Measurements from ENCODE around the gene SPTBN1.
A peak's percentile ranks its signal among the peaks of the same experiment; 100 is the strongest.

Gene SPTBN1

GRCh38 chr2:54455563-54456361 lies at the start of gene SPTBN1:
SPTBN1 (plus strand) TSS chr2:54456327; CDS start chr2:54526419, 70,092 bp downstream.
- peaks cover 55% of the 10 kb centered on the region for H3K27me3 Mint-ChIP-seq (ENCODE audit: low read depth)
- peak within 1 kb of the TSS; percentile 85 for H3K4me3 Mint-ChIP-seq
- no peak within 1 kb of the TSS for H3K27ac Mint-ChIP-seq
- peaks cover 2% of the 10 kb centered on the region for H3K36me3 Mint-ChIP-seq (ENCODE audit: low read depth)
- H3K4me1 Mint-ChIP-seq (ENCODE audit: low read depth), result peaks cover 13% of the 10 kb centered on the region
- H3K9me3 Mint-ChIP-seq, result no peaks in the 10 kb centered on the region

GRCh38 chr2:54407693-54408092 lies 48.4 kb upstream of the SPTBN1 start:
- H3K4me3 Mint-ChIP-seq, result no peak overlapping the region
- H3K4me1 Mint-ChIP-seq (ENCODE audit: low read depth), result no peaks in the 10 kb centered on the region
- no peaks in the 10 kb centered on the region for H3K9me3 Mint-ChIP-seq
- no peak overlapping the region for H3K27ac Mint-ChIP-seq
- no peaks in the 10 kb centered on the region for H3K36me3 Mint-ChIP-seq (ENCODE audit: low read depth)
- H3K27me3 Mint-ChIP-seq (ENCODE audit: low read depth), result peaks cover 8% of the 10 kb centered on the region

GRCh38 chr2:54408288-54408687 lies 47.8 kb upstream of the SPTBN1 start:
- H3K27me3 Mint-ChIP-seq (ENCODE audit: low read depth), result peaks cover 8% of the 10 kb centered on the region
- H3K36me3 Mint-ChIP-seq (ENCODE audit: low read depth), result no peaks in the 10 kb centered on the region
- H3K4me3 Mint-ChIP-seq, result no peak overlapping the region
- no peaks in the 10 kb centered on the region for H3K9me3 Mint-ChIP-seq
- H3K4me1 Mint-ChIP-seq (ENCODE audit: low read depth), result no peaks in the 10 kb centered on the region
- H3K27ac Mint-ChIP-seq, result no peak overlapping the region

- Mint-ChIP-seq H3K4me1 (ENCODE audit: low read depth) (no peaks in the 10 kb centered on the region), H3K27ac (no peak overlapping the region), H3K4me3 (no peak overlapping the region), H3K36me3 (ENCODE audit: low read depth) (no peaks in the 10 kb centered on the region), H3K9me3 (no peaks in the 10 kb centered on the region), H3K27me3 (ENCODE audit: low read depth) (peaks cover 8% of the 10 kb centered on the region)
These were observed 46.4 kb upstream of the SPTBN1 start for GRCh38 chr2:54409752-54410151.

GRCh38 chr2:54411801-54412354 lies 44.2 kb upstream of the SPTBN1 start:
- H3K9me3 Mint-ChIP-seq, result no peaks in the 10 kb centered on the region
- H3K27ac Mint-ChIP-seq, result no peak overlapping the region
- no peaks in the 10 kb centered on the region for H3K36me3 Mint-ChIP-seq (ENCODE audit: low read depth)
- peaks cover 16% of the 10 kb centered on the region for H3K27me3 Mint-ChIP-seq (ENCODE audit: low read depth)
- H3K4me3 Mint-ChIP-seq, result no peak overlapping the region
- H3K4me1 Mint-ChIP-seq (ENCODE audit: low read depth), result no peaks in the 10 kb centered on the region

GRCh38 chr2:54416166-54416813 lies 39.8 kb upstream of the SPTBN1 start:
- Mint-ChIP-seq H3K9me3 (no peaks in the 10 kb centered on the region), H3K4me1 (ENCODE audit: low read depth) (no peaks in the 10 kb centered on the region), H3K27ac (no peak overlapping the region), H3K4me3 (no peak overlapping the region), H3K27me3 (ENCODE audit: low read depth) (peaks cover 11% of the 10 kb centered on the region), H3K36me3 (ENCODE audit: low read depth) (no peaks in the 10 kb centered on the region)

- Mint-ChIP-seq H3K4me1 (ENCODE audit: low read depth) (peaks cover 3% of the 10 kb centered on the region), H3K9me3 (no peaks in the 10 kb centered on the region), H3K27me3 (ENCODE audit: low read depth) (peaks cover 11% of the 10 kb centered on the region), H3K4me3 (no peak overlapping the region), H3K27ac (no peak overlapping the region), H3K36me3 (ENCODE audit: low read depth) (no peaks in the 10 kb centered on the region)
These were observed 39.2 kb upstream of the SPTBN1 start for GRCh38 chr2:54416938-54417337.

- H3K36me3 Mint-ChIP-seq (ENCODE audit: low read depth), result peaks cover 2% of the 10 kb centered on the region
- no peak overlapping the region for H3K27ac Mint-ChIP-seq
- no peak overlapping the region for H3K4me3 Mint-ChIP-seq
- peaks cover 5% of the 10 kb centered on the region for H3K4me1 Mint-ChIP-seq (ENCODE audit: low read depth)
- H3K27me3 Mint-ChIP-seq (ENCODE audit: low read depth), result peaks cover 11% of the 10 kb centered on the region
- H3K9me3 Mint-ChIP-seq, result peaks cover 3% of the 10 kb centered on the region
These were observed 38.5 kb upstream of the SPTBN1 start for GRCh38 chr2:54417577-54417976.

GRCh38 chr2:54419388-54419787 lies 36.7 kb upstream of the SPTBN1 start:
- Mint-ChIP-seq H3K27me3 (ENCODE audit: low read depth) (peaks cover 11% of the 10 kb centered on the region), H3K4me3 (no peak overlapping the region), H3K4me1 (ENCODE audit: low read depth) (peaks cover 5% of the 10 kb centered on the region), H3K27ac (no peak overlapping the region), H3K9me3 (peaks cover 10% of the 10 kb centered on the region), H3K36me3 (ENCODE audit: low read depth) (peaks cover 2% of the 10 kb centered on the region)

- Mint-ChIP-seq H3K4me1 (ENCODE audit: low read depth) (peaks cover 5% of the 10 kb centered on the region), H3K27me3 (ENCODE audit: low read depth) (peaks cover 11% of the 10 kb centered on the region), H3K36me3 (ENCODE audit: low read depth) (peaks cover 2% of the 10 kb centered on the region), H3K4me3 (no peak overlapping the region), H3K27ac (no peak overlapping the region), H3K9me3 (peaks cover 10% of the 10 kb centered on the region)
These were observed 36.1 kb upstream of the SPTBN1 start for GRCh38 chr2:54419855-54420523.

- peaks cover 10% of the 10 kb centered on the region for H3K9me3 Mint-ChIP-seq
- peaks cover 5% of the 10 kb centered on the region for H3K4me1 Mint-ChIP-seq (ENCODE audit: low read depth)
- H3K27me3 Mint-ChIP-seq (ENCODE audit: low read depth), result peaks cover 11% of the 10 kb centered on the region
- no peak overlapping the region for H3K4me3 Mint-ChIP-seq
- H3K27ac Mint-ChIP-seq, result no peak overlapping the region
- H3K36me3 Mint-ChIP-seq (ENCODE audit: low read depth), result peaks cover 2% of the 10 kb centered on the region
These were observed 35.5 kb upstream of the SPTBN1 start for GRCh38 chr2:54420524-54421172.

GRCh38 chr2:54422072-54422581 lies 34.0 kb upstream of the SPTBN1 start:
- Mint-ChIP-seq H3K36me3 (ENCODE audit: low read depth) (peaks cover 2% of the 10 kb centered on the region), H3K27ac (peak overlapping the region; percentile 47), H3K9me3 (peaks cover 10% of the 10 kb centered on the region), H3K4me3 (peak overlapping the region; percentile 48), H3K27me3 (ENCODE audit: low read depth) (no peaks in the 10 kb centered on the region), H3K4me1 (ENCODE audit: low read depth) (peaks cover 5% of the 10 kb centered on the region)

- Mint-ChIP-seq H3K9me3 (peaks cover 10% of the 10 kb centered on the region), H3K27me3 (ENCODE audit: low read depth) (no peaks in the 10 kb centered on the region), H3K27ac (no peak overlapping the region), H3K4me1 (ENCODE audit: low read depth) (peaks cover 5% of the 10 kb centered on the region), H3K4me3 (no peak overlapping the region), H3K36me3 (ENCODE audit: low read depth) (peaks cover 2% of the 10 kb centered on the region)
These were observed 32.9 kb upstream of the SPTBN1 start for GRCh38 chr2:54423213-54423612.

GRCh38 chr2:54424555-54425163 lies 31.5 kb upstream of the SPTBN1 start:
- Mint-ChIP-seq H3K9me3 (peaks cover 10% of the 10 kb centered on the region), H3K27me3 (ENCODE audit: low read depth) (no peaks in the 10 kb centered on the region), H3K27ac (no peak overlapping the region), H3K4me3 (no peak overlapping the region), H3K36me3 (ENCODE audit: low read depth) (peaks cover 2% of the 10 kb centered on the region), H3K4me1 (ENCODE audit: low read depth) (peaks cover 6% of the 10 kb centered on the region)

Data from T-helper 1 cell treated with Interleukin-12 subunit alpha and Interleukin-12 subunit beta and Interleukin-4 antibody, amounts not matched to agents 30 μg/mL and 1 μg/mL, for 36 hours (primary cell).